ENCODE data around the gene PTPN1.

Gene PTPN1

GRCh38 chr20:50494428-50494827 is 15.8 kb upstream of the PTPN1 start:
- no peak for TF ChIP-seq EZH2phosphoT487 (IDR thresholded peaks at IDR 0.05; ENCODE audit: borderline replicate concordance)
- TF ChIP-seq CTCF (conservative IDR thresholded peaks at IDR 0.05; ENCODE audit: low read length) = no peak
- Histone ChIP-seq H2AFZ (ENCODE audit: low read length) (no peak overlapping the region), H3K4me3 (ENCODE audit: low read length, poor library complexity, severe bottlenecking) (no peak overlapping the region), H3K4me2 (ENCODE audit: low read depth, low read length, poor library complexity, severe bottlenecking) (no peak overlapping the region), H3K9ac (ENCODE audit: low read depth, low read length, poor library complexity, severe bottlenecking) (no peak overlapping the region), H3K79me2 (ENCODE audit: insufficient read depth, low read length) (no peaks in the 10 kb centered on the region), H3F3A (ENCODE audit: low read depth) (no peaks in the 10 kb centered on the region), H3K9me2 (replicated peaks; ENCODE audit: low read depth, low read length) (no peaks in the 10 kb centered on the region), H3K4me1 (ENCODE audit: insufficient read depth, low read length, poor library complexity, severe bottlenecking) (no peaks in the 10 kb centered on the region), H4K20me1 (ENCODE audit: insufficient read depth, low read length, poor library complexity, severe bottlenecking) (no peaks in the 10 kb centered on the region), H3K36me3 (ENCODE audit: insufficient read depth, low read length) (no peaks in the 10 kb centered on the region), H3K9me3 (ENCODE audit: insufficient read depth, low read depth, low read length) (no peaks in the 10 kb centered on the region), H3K27me3 (ENCODE audit: insufficient read depth, low read length, poor library complexity, severe bottlenecking) (no peaks in the 10 kb centered on the region)

GRCh38 chr20:50496773-50497385 is 13.3 kb upstream of the PTPN1 start:
- Histone ChIP-seq H3K9me3 (ENCODE audit: insufficient read depth, low read depth, low read length) (no peaks in the 10 kb centered on the region), H2AFZ (ENCODE audit: low read length) (no peak overlapping the region; the same call in 1 of the 2 replicates), H3K79me2 (ENCODE audit: insufficient read depth, low read length) (no peaks in the 10 kb centered on the region), H3K4me3 (ENCODE audit: low read length, poor library complexity, severe bottlenecking) (no peak overlapping the region), H3K27me3 (ENCODE audit: insufficient read depth, low read length, poor library complexity, severe bottlenecking) (no peaks in the 10 kb centered on the region), H3F3A (ENCODE audit: low read depth) (no peaks in the 10 kb centered on the region), H3K9ac (ENCODE audit: low read depth, low read length, poor library complexity, severe bottlenecking) (no peak overlapping the region), H3K9me2 (replicated peaks; ENCODE audit: low read depth, low read length) (no peaks in the 10 kb centered on the region), H3K36me3 (ENCODE audit: insufficient read depth, low read length) (no peaks in the 10 kb centered on the region), H3K4me2 (ENCODE audit: low read depth, low read length, poor library complexity, severe bottlenecking) (no peak overlapping the region), H3K4me1 (ENCODE audit: insufficient read depth, low read length, poor library complexity, severe bottlenecking) (no peaks in the 10 kb centered on the region), H4K20me1 (ENCODE audit: insufficient read depth, low read length, poor library complexity, severe bottlenecking) (no peaks in the 10 kb centered on the region)
- no peak for TF ChIP-seq CTCF (conservative IDR thresholded peaks at IDR 0.05; ENCODE audit: low read length)
- TF ChIP-seq EZH2phosphoT487 (IDR thresholded peaks at IDR 0.05; ENCODE audit: borderline replicate concordance) = no peak

GRCh38 chr20:50498071-50498776 is 12.0 kb upstream of the PTPN1 start:
- no peak overlapping the region for H3K9ac ChIP-seq (ENCODE audit: low read depth, low read length, poor library complexity, severe bottlenecking)
- no peaks in the 10 kb centered on the region for H4K20me1 ChIP-seq (ENCODE audit: insufficient read depth, low read length, poor library complexity, severe bottlenecking)
- H3K79me2 ChIP-seq (ENCODE audit: insufficient read depth, low read length) = no peaks in the 10 kb centered on the region
- TF ChIP-seq EZH2phosphoT487 (IDR thresholded peaks at IDR 0.05; ENCODE audit: borderline replicate concordance) = no peak
- TF ChIP-seq CTCF (conservative IDR thresholded peaks at IDR 0.05; ENCODE audit: low read length) = no peak
- H2AFZ ChIP-seq (ENCODE audit: low read length) = no peak overlapping the region
- H3K9me2 ChIP-seq (replicated peaks; ENCODE audit: low read depth, low read length) = no peaks in the 10 kb centered on the region
- no peaks in the 10 kb centered on the region for H3K36me3 ChIP-seq (ENCODE audit: insufficient read depth, low read length)
- H3K4me2 ChIP-seq (ENCODE audit: low read depth, low read length, poor library complexity, severe bottlenecking) = no peak overlapping the region
- H3K9me3 ChIP-seq (ENCODE audit: insufficient read depth, low read depth, low read length) = no peaks in the 10 kb centered on the region
- no peak overlapping the region for H3K4me3 ChIP-seq (ENCODE audit: low read length, poor library complexity, severe bottlenecking)
- H3F3A ChIP-seq (ENCODE audit: low read depth) = no peaks in the 10 kb centered on the region
- no peaks in the 10 kb centered on the region for H3K4me1 ChIP-seq (ENCODE audit: insufficient read depth, low read length, poor library complexity, severe bottlenecking)
- no peaks in the 10 kb centered on the region for H3K27me3 ChIP-seq (ENCODE audit: insufficient read depth, low read length, poor library complexity, severe bottlenecking)
